MM.1S (cell line): ENCODE results near the gene AHSP.

Experiments used
- CTCF ChIP-seq: fragments of 300-600 bp; sonication (generic); IDR thresholded peaks from 2 replicates; pipeline ENCODE4 v1.5.1; 2016; ENCODE audit warnings: antibody characterized with exemption, low read length, mixed read lengths
- EZH2 ChIP-seq: fragments of 300-600 bp; sonication (generic); optimal IDR thresholded peaks from 2 replicates; pipeline ENCODE3; 2017; ENCODE audit warnings: low read depth, mild to moderate bottlenecking, antibody characterized with exemption, low read length, mixed read lengths
- EZH2phosphoT487 ChIP-seq: fragments of 300-600 bp; sonication (generic); IDR thresholded peaks from 2 replicates; pipeline ENCODE4 v1.6.1; 2018; ENCODE audit warnings: antibody characterized with exemption, low read length

- no peak for TF ChIP-seq CTCF
- TF ChIP-seq EZH2 = no peak
- no peak for TF ChIP-seq EZH2phosphoT487
Measured at GRCh38 chr16:31521368-31521767, 6.3 kb upstream of the AHSP start.
